Measurements from ENCODE around the gene BANP.

Gene BANP

GRCh38 chr16:87948735-87949070, 2.5 kb upstream of the BANP start:
- DNase-seq (ENCODE audit: low read depth in 2 of 3, low spot score in 1 of 3): no peak

GRCh38 chr16:87949071-87949744, 2.0 kb upstream of the BANP start:
- no peak for DNase-seq (ENCODE audit: low read depth in 2 of 3, low spot score in 1 of 3)

- DNase-seq (ENCODE audit: low read depth in 2 of 3, low spot score in 1 of 3): peak in 2 of 3 donors; percentile 12 to 20
These were observed 611 bp downstream of the BANP start for GRCh38 chr16:87951552-87952538.

- DNase-seq (ENCODE audit: low read depth in 2 of 3, low spot score in 1 of 3): no peak
These were observed 1.5 kb downstream of the BANP start for GRCh38 chr16:87952751-87953150.

GRCh38 chr16:87953308-87954215, 2.3 kb downstream of the BANP start:
- DNase-seq (ENCODE audit: low read depth in 2 of 3, low spot score in 1 of 3): no peak

- DNase-seq (ENCODE audit: low read depth in 2 of 3, low spot score in 1 of 3): no peak
These were observed 3.1 kb downstream of the BANP start for GRCh38 chr16:87954361-87954760.

GRCh38 chr16:87954826-87955225, 3.6 kb downstream of the BANP start:
- DNase-seq (ENCODE audit: low read depth in 2 of 3, low spot score in 1 of 3): no peak

DNA sequence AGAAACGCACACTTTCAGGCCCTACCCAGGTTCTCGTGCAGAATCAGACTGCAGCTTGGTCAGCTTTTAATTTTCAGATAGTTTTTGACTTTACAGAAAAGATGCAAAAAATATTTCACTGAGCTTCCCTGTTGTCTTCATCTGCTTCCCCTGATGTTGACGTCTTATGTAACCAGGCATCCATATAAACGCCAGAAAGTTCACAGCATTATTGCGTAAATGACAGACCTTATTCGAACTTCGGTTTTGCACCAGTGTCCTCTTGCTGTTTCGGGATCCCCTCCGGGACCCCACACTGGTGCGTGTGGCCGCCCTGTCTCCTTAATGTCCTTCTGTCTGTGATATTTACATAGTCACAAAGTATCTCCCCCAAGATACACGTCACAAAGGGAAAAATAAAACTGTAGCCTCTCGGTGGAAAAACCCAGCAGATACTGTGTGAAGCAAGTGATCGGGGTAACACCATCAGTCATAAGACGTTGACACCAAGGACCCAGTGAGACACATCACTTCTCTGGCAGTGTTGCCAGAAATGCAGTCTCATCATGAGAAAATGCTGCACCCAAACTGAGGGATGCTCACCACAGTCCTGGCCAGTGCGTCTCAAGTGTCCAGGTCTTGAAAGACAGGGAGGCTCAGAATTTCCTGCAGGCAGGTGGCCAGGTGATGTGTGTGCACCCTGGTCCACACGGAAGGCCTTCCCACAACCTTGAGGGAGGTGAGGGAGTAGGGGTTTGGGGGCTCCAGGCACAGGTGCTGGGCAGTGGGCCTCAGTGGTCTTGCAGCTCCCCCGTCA, 4.3 kb downstream of the BANP start:
- no peak for DNase-seq (ENCODE audit: low read depth in 2 of 3, low spot score in 1 of 3)

DNA sequence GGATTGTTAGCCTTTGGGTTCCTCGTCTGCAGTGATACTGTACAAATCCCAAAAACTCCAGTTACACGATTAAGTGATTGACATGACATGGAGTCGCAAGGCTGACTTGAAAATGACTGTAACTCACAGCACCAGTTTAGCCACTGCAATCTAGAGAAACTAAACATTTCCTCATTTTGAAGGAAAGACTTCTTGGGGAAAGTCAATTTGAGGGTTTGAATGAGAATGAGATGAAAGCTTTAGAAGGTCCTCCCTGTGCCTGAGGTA, 4.8 kb downstream of the BANP start:
- DNase-seq (ENCODE audit: low read depth in 2 of 3, low spot score in 1 of 3): no peak

- DNase-seq (ENCODE audit: low read depth in 2 of 3, low spot score in 1 of 3): peak; percentile 57 to 71 (median 64)
These were observed 5.4 kb downstream of the BANP start for GRCh38 chr16:87956365-87957231.

DNA sequence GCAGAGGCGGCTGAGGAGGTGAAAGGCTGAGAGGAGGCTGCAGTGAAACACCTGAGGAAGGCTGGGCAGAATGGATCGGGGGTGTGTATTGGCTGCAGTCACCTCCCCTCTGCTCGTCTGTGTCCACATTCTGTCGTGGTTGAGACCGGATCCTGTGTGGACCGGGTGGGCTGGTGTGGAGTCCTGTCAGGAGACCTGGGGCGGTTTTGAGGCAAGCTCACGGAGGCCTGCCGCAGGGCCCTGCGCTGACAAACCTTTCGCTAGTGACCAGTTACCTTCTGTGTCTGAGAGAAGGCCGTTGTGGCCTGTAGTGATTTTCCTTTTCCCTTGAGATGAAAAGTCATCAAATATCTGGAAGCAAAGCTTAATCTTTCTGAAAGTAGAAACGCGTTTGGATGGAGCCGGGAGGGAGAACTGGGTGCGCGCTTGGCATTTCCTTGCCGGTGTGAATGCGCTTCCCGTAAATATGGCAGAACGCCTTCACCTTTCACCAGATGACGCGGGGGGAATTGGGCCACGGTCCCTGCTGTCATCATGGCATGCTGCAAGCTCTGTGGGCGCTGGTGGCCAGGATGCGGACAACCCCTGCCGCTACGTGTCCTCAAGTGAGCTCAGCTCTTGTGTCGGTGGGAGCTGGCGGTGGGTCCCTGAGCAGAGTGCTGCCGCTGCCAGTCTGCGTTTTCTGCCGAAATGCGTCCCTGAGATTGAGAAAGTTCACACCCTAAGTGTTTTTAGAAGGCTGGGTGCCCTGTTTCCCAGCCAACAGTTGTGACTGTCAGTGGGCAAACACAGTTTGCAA, 6.3 kb downstream of the BANP start:
- no peak for DNase-seq (ENCODE audit: low read depth in 2 of 3, low spot score in 1 of 3)

GRCh38 chr16:87958632-87959031, 7.4 kb downstream of the BANP start:
- DNase-seq (ENCODE audit: low read depth in 2 of 3, low spot score in 1 of 3): no peak

DNA sequence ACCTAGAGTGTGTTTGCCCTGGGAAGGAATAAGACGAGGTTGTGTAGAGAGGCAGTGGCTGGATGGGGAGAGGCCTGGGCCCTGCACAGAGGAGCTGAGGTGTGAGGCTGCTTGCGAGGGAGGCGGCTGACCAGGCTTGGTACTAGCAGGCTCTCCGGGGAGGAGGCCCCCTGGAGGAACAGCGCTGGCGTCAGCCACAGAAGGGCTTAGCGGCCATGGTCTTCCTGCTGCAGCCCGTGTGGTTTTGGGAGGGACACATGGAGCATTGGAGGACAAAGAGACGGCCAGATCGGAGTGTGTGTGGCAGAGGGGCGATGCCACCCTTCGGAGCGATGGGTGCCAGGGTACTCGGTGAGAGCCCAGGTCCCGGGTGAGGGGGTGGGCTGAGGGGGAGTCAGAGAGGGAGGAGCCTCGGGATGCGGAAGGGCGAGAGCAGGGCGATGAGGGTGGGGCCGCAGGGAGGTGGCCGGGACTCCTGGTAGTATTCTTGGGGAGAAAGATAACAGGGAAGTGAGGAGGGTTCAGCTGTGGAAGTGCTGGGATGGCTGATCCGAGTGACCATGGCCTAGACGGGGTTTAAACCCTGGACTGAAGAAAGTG, 8.3 kb downstream of the BANP start:
- DNase-seq (ENCODE audit: low read depth in 2 of 3, low spot score in 1 of 3): no peak

DNA sequence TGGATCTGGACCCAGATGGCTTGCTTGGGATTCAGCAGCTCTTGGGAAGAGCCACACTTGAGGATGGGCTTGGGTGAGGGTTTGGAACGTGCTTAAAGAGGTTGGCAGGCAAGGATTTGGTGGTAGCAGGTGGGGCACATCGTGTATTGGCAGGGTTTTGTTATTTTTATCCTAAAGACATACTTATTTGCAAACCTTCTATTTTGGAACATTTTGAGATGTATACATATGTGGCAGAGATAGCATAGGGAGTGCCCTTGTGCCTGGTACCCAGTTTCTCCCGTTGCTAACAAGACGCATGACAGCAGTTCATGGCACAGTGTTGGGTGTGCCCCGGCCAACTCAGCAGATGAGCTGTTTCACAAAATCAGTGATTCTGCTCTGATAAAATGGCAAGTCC, 9.1 kb downstream of the BANP start:
- no peak for DNase-seq (ENCODE audit: low read depth in 2 of 3, low spot score in 1 of 3)

DNA sequence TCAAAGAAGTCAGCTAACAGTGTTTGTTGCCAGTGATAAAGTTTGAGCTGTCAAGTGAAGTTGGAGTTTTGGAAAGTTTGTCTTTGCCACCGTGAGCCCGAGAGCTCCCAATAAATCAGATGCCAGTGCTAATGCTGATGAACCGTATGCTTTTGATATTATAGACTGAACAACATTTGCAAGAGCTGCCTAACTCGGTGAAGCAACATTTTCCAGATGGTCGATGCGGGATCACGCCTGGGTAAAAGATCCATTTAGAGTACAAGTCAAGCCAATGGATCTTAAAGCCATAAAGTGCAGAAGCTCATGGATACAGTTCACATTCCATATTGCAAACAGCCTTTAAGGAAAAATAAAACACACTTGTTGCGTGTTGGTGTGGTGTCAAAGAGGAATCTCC, 9.6 kb downstream of the BANP start:
- DNase-seq (ENCODE audit: low read depth in 2 of 3, low spot score in 1 of 3): no peak

GRCh38 chr16:87961623-87962022, 10.4 kb downstream of the BANP start:
- no peak for DNase-seq (ENCODE audit: low read depth in 2 of 3, low spot score in 1 of 3)

DNA sequence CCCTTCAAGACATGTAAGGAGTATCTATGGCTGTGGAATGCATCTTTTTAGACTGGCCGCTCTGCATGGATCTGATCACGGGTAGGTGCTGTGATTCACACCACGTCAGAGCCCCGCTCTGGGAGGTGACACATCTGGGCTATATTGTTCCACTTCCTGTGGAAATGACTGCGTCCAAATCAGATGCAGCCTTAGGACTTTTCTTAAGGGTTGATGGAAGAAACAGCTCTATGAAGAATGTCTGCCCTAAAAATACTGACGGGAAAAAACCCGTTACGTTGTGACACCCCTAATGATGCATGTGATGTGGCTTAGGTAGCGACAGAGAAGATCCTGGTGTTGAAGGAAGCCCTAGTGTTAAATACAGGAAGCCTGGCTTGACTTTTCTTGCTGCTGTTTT, 12.2 kb downstream of the BANP start:
- peak; percentile 62 to 69 (median 63) for DNase-seq (ENCODE audit: low read depth in 2 of 3, low spot score in 1 of 3)

DNA sequence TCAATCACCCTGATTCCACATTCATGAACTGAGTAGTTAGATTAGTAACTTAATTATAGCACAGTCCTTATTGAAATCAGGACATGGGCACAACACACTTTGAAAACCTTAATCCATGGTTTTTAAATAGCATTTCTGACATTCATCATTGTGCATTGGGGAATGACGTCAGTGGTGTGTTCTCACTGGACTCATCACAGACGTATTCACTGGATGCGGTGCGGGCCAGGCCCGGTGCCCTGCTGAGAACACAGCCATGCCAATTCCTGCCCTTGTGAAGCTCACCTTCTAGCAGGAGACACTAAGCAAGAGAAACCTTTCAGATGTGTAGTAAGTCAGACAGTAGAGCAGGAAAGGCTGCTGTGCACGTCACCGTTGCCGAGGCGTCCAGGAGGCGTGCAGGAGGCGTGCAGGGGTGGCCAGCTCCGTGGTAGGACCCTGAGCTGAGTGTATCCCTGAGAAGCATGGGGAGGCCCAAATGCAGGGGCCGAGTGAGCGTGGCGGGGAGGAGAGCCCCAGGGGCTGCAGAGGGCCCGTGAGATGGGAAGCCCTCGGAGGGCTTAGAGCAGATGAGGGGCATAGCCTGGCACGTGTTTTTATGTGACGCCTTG, 12.9 kb downstream of the BANP start:
- DNase-seq (ENCODE audit: low read depth in 2 of 3, low spot score in 1 of 3): no peak

Data from stimulated activated CD4-positive, alpha-beta T cell treated with anti-CD3 and anti-CD28 coated beads, Interleukin-12 subunit alpha, Interleukin-12 subunit beta, amount 100 ng/mL, for 48 hours (primary cell).